ENCODE data around the gene UVRAG. TPM values are rescaled to one million over a fixed set of nuclear protein-coding genes. Genes with fewer than 3 reads are reported as not detected.

The UVRAG gene
- total RNA-seq, 1 donor from 2014 or later = 14.7 TPM

GRCh38 chr11:75980031-75980430, 165.0 kb downstream of the UVRAG start:
- no peak overlapping the region for H3K27ac ChIP-seq
- no peak for DNase-seq (ENCODE audit: extremely low spot score in 2 of 2)
- no peak for TF ChIP-seq CTCF (IDR thresholded peaks at IDR 0.05)
- no peak for TF ChIP-seq POLR2AphosphoS5 (IDR thresholded peaks at IDR 0.05; ENCODE audit: insufficient read depth in 1 of 2, low read depth in 1 of 2)
- TF ChIP-seq POLR2A (IDR thresholded peaks at IDR 0.05) = no peak
- intact Hi-C loops (cut with DNase I) = no loop called here
- no peaks in the 10 kb centered on the region for H3K4me1 ChIP-seq
- H3K36me3 ChIP-seq = peaks cover 0 to 8% of the 10 kb centered on the region in 2 donors
- H3K9me3 ChIP-seq = no peaks in the 10 kb centered on the region
- no peaks in the 10 kb centered on the region for H3K27me3 ChIP-seq
- H3K4me3 ChIP-seq = no peak overlapping the region

DNA sequence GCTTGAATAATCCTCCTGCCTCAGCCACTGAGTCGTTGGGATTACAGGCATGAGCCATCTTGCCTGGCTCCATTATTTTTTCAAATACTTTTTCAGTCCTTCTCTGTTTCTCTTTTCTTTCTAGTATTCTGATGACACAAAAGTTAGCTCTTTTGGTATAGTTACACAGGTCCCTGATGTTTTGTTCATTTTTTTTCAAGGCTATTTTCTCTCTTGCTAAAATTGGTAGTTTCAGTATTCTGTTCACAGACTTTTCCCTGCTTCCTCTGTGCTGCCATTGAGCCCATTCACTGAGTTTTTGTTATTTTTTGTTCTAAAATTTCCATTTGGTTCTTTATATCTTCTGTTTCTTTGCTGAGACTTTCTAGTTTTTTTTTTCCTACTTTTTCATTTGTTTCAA, 166.5 kb downstream of the UVRAG start:
- intact Hi-C loops (cut with DNase I) = no loop called here
- no peaks in the 10 kb centered on the region for H3K9me3 ChIP-seq
- H3K27me3 ChIP-seq = no peaks in the 10 kb centered on the region
- no peak for DNase-seq (ENCODE audit: extremely low spot score in 2 of 2)
- H3K27ac ChIP-seq = no peak overlapping the region
- H3K4me1 ChIP-seq = no peaks in the 10 kb centered on the region
- TF ChIP-seq CTCF (IDR thresholded peaks at IDR 0.05) (no peak), POLR2AphosphoS5 (IDR thresholded peaks at IDR 0.05; ENCODE audit: insufficient read depth in 1 of 2, low read depth in 1 of 2) (no peak), POLR2A (IDR thresholded peaks at IDR 0.05) (no peak)
- H3K36me3 ChIP-seq = peaks cover 0 to 8% of the 10 kb centered on the region in 2 donors
- H3K4me3 ChIP-seq = no peak overlapping the region

DNA sequence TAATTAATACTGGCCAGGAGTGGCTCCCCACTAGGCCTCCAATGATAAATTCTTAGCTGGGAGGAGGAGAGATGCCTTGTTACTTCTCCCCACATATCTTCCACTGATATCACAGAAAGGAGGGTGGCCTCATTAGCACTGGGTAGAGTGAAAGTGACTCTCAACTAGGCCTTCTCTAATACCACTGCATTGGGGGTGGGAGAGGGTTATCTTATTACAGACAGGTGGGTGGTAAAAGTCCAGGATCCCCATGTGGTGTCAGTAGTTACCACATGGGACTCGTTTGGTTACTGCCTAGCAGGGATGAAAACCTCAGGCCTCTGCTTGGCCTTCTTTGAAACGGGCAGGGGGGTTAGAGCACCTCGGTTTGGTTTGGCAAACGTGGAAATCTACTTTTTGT, 167.3 kb downstream of the UVRAG start:
- Histone ChIP-seq H3K36me3 (peaks cover 0 to 8% of the 10 kb centered on the region in 2 donors), H3K27ac (no peak overlapping the region), H3K27me3 (no peaks in the 10 kb centered on the region), H3K9me3 (no peaks in the 10 kb centered on the region), H3K4me3 (no peak overlapping the region), H3K4me1 (no peaks in the 10 kb centered on the region)
- no peak for TF ChIP-seq POLR2A (IDR thresholded peaks at IDR 0.05)
- no peak for TF ChIP-seq POLR2AphosphoS5 (IDR thresholded peaks at IDR 0.05; ENCODE audit: insufficient read depth in 1 of 2, low read depth in 1 of 2)
- TF ChIP-seq CTCF (IDR thresholded peaks at IDR 0.05) = no peak
- no peak for DNase-seq (ENCODE audit: extremely low spot score in 2 of 2)
- intact Hi-C loops (cut with DNase I) = no loop called here

- intact Hi-C loops (cut with DNase I) = no loop called here
- H3K4me3 ChIP-seq = no peak overlapping the region
- H3K9me3 ChIP-seq = no peaks in the 10 kb centered on the region
- no peaks in the 10 kb centered on the region for H3K27me3 ChIP-seq
- no peak for TF ChIP-seq POLR2AphosphoS5 (IDR thresholded peaks at IDR 0.05; ENCODE audit: insufficient read depth in 1 of 2, low read depth in 1 of 2)
- TF ChIP-seq CTCF (IDR thresholded peaks at IDR 0.05) = no peak
- TF ChIP-seq POLR2A (IDR thresholded peaks at IDR 0.05) = no peak
- H3K27ac ChIP-seq = no peak overlapping the region
- H3K36me3 ChIP-seq = peaks cover 0 to 8% of the 10 kb centered on the region in 2 donors
- H3K4me1 ChIP-seq = no peaks in the 10 kb centered on the region
- DNase-seq (ENCODE audit: extremely low spot score in 2 of 2) = no peak
These were observed 172.0 kb downstream of the UVRAG start for GRCh38 chr11:75986966-75987365.

DNA sequence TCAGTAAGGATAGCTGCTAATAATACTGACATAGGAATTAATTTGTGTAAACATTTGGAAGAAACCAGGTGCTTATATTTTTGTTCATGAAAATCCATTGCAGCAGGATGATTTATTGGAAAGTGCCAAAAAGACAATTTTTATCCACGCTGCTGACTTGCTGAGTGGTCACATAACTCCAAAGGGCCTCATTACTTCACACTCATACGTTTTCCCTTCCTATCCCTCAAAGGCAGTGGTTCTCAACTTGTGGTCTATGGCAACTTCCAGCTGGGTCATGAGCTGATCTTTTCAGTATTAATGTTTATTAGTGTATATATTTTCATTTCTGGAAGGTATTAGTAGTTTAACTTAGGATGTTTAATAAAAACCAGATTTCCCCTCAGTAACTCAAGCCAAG, 178.1 kb downstream of the UVRAG start:
- TF ChIP-seq POLR2AphosphoS5 (IDR thresholded peaks at IDR 0.05; ENCODE audit: insufficient read depth in 1 of 2, low read depth in 1 of 2) = no peak
- TF ChIP-seq POLR2A (IDR thresholded peaks at IDR 0.05) = no peak
- TF ChIP-seq CTCF (IDR thresholded peaks at IDR 0.05) = no peak
- H3K4me1 ChIP-seq = peaks cover 6% of the 10 kb centered on the region
- no peak overlapping the region for H3K27ac ChIP-seq
- H3K27me3 ChIP-seq = no peaks in the 10 kb centered on the region
- DNase-seq (ENCODE audit: extremely low spot score in 2 of 2) = no peak
- no peak overlapping the region for H3K4me3 ChIP-seq
- no peaks in the 10 kb centered on the region for H3K9me3 ChIP-seq
- no peaks in the 10 kb centered on the region for H3K36me3 ChIP-seq
- intact Hi-C loops (cut with DNase I) = no loop called here
